ENCODE results near the gene PRDM11. TPM values are rescaled to one million over a fixed set of nuclear protein-coding genes. Genes with fewer than 3 reads are reported as not detected.

Gene PRDM11
- total RNA-seq, 2 experiments from 2014 or later: 4.5 to 8.4 TPM

DNA sequence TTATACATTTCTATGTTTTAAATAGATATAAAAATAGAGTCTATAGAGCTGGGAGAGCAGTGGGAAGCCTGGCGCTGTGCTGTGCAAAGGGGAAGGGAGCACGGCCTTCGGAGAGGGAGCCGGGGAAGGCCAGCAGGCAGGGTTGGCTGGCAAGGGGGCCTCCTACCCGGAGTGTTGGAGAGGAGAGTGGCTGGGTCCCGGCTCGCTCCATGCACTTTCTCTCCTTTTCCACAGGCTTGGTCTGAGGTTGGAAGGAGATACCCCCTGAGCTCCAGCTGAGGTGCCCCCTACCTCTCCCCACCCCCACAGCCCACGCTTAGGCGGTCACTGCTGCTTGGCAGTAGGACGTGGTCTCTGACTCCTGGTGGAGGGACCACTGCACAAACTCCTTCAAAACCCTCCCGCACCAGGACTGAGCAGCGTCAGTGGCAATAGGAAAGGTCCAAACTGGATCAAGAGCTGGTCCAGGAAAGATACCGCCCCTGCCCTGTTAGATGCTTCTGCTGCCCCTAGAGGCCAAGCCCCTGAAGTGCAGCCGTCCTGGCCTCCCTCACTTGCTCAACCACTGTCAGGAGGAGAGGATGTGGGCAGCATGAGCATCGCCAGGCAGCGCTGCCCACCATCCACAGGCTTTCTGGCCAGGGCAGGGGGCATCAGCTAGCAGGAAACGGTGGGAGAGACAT, 86.8 kb downstream of the PRDM11 start:
- Histone ChIP-seq H3K9me3 (ENCODE audit: low read length) (no peaks in the 10 kb centered on the region), H3K79me2 (ENCODE audit: insufficient read depth, low read depth, low read length) (no peaks in the 10 kb centered on the region), H2AFZ (ENCODE audit: low read length) (no peak overlapping the region), H4K20me1 (ENCODE audit: insufficient read depth, low read length) (no peaks in the 10 kb centered on the region), H3K4me3 (ENCODE audit: low read depth, low read length, poor library complexity, severe bottlenecking) (no peak overlapping the region), H3K9me2 (ENCODE audit: insufficient read depth, low read length) (no peaks in the 10 kb centered on the region), H3K27ac (ENCODE audit: low read depth, low read length, poor library complexity, severe bottlenecking) (no peak overlapping the region), H3K4me2 (ENCODE audit: low read length) (no peak overlapping the region), H3K36me3 (ENCODE audit: insufficient read depth, low read length) (no peaks in the 10 kb centered on the region), H3K4me1 (ENCODE audit: insufficient read depth, low read length, poor library complexity, severe bottlenecking) (no peaks in the 10 kb centered on the region)
- ChIA-PET POLR2A (no interaction called here), CTCF (ENCODE audit: unreplicated experiment) (no interaction called here)
- no TSS peak for BruUV-seq (replicated peaks)
- TF ChIP-seq CTCF (conservative IDR thresholded peaks at IDR 0.05; ENCODE audit: low read length): peak; percentile 79
- TF ChIP-seq EZH2phosphoT487 (IDR thresholded peaks at IDR 0.05; ENCODE audit: borderline replicate concordance, low read depth, low read length): no peak
- intact Hi-C loops (cut with micrococcal nuclease; ENCODE audit: unreplicated experiment): no loop called here
- peak; percentile 51 for DNase-seq (ENCODE audit: low spot score)

DNA sequence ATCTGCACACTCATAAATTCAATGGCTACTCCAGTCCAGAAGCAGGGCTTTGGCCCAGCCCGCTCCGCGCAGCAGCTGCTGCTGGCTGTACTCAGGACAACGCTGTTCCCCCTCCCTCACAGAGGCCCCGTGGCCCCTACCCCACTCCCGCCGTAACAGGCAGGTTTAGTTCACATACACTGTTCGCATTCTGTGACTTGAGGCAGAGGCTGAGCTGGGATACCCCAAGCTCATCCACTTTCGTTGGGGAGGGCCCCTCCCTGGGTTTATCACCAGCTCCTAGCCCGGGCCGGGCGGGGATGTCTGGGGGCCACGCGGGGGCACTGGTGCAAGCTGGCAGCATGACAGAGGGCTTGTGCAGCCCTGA, 87.3 kb downstream of the PRDM11 start:
- Histone ChIP-seq H3K4me2 (ENCODE audit: low read length) (no peak overlapping the region), H4K20me1 (ENCODE audit: insufficient read depth, low read length) (no peaks in the 10 kb centered on the region), H3K79me2 (ENCODE audit: insufficient read depth, low read depth, low read length) (no peaks in the 10 kb centered on the region), H3K9me3 (ENCODE audit: low read length) (no peaks in the 10 kb centered on the region), H2AFZ (ENCODE audit: low read length) (no peak overlapping the region), H3K36me3 (ENCODE audit: insufficient read depth, low read length) (no peaks in the 10 kb centered on the region), H3K27ac (ENCODE audit: low read depth, low read length, poor library complexity, severe bottlenecking) (no peak overlapping the region), H3K4me3 (ENCODE audit: low read depth, low read length, poor library complexity, severe bottlenecking) (no peak overlapping the region), H3K4me1 (ENCODE audit: insufficient read depth, low read length, poor library complexity, severe bottlenecking) (no peaks in the 10 kb centered on the region), H3K9me2 (ENCODE audit: insufficient read depth, low read length) (no peaks in the 10 kb centered on the region)
- POLR2A ChIA-PET: no interaction called here
- DNase-seq (ENCODE audit: low spot score): no peak
- intact Hi-C loops (cut with micrococcal nuclease; ENCODE audit: unreplicated experiment): no loop called here
- no TSS peak for BruUV-seq (replicated peaks)
- TF ChIP-seq EZH2phosphoT487 (IDR thresholded peaks at IDR 0.05; ENCODE audit: borderline replicate concordance, low read depth, low read length): no peak
- no peak for TF ChIP-seq CTCF (conservative IDR thresholded peaks at IDR 0.05; ENCODE audit: low read length)
- CTCF ChIA-PET (ENCODE audit: unreplicated experiment): no interaction called here

DNA sequence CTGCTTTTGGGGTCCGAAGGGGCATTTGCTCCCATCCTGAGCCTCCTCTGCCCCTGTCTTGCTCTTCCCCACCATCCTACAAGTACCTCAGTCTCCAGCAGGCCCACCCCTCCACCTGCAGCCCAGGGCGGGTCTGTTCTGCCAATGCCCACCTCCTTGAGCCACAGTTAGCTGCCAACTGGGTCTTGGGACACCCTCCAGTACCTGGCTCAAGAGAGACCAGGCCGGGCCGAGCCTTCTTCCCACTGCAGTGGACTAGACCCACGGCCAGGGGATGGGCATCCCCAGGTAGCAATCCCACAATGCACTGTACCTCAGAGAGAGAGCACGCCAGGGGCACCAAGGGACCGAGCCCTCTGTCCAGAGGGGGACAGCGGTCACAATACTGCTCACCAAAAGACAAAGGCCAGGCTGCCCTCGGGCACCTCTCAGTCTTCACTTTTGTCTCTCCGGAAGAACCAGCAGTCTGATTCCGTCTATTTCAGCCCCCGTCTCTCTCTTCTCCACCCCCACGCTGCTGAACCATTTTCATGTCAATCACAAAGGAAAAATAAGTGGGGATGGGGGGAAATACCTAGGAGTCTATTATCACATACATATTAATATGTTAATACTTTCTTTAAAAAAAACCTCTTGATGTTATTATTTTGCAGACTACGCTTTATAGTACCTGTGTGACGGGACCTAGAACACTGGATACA, 88.0 kb downstream of the PRDM11 start:
- H2AFZ ChIP-seq (ENCODE audit: low read length): no peak overlapping the region
- H3K4me3 ChIP-seq (ENCODE audit: low read depth, low read length, poor library complexity, severe bottlenecking): no peak overlapping the region
- TF ChIP-seq CTCF (conservative IDR thresholded peaks at IDR 0.05; ENCODE audit: low read length) (no peak), EZH2phosphoT487 (IDR thresholded peaks at IDR 0.05; ENCODE audit: borderline replicate concordance, low read depth, low read length) (no peak)
- CTCF ChIA-PET (ENCODE audit: unreplicated experiment): no interaction called here
- intact Hi-C loops (cut with micrococcal nuclease; ENCODE audit: unreplicated experiment): no loop called here
- no peaks in the 10 kb centered on the region for H3K4me1 ChIP-seq (ENCODE audit: insufficient read depth, low read length, poor library complexity, severe bottlenecking)
- H3K9me3 ChIP-seq (ENCODE audit: low read length): no peaks in the 10 kb centered on the region
- H3K4me2 ChIP-seq (ENCODE audit: low read length): no peak overlapping the region
- H3K79me2 ChIP-seq (ENCODE audit: insufficient read depth, low read depth, low read length): no peaks in the 10 kb centered on the region
- H3K36me3 ChIP-seq (ENCODE audit: insufficient read depth, low read length): no peaks in the 10 kb centered on the region
- H4K20me1 ChIP-seq (ENCODE audit: insufficient read depth, low read length): no peaks in the 10 kb centered on the region
- no peak overlapping the region for H3K27ac ChIP-seq (ENCODE audit: low read depth, low read length, poor library complexity, severe bottlenecking)
- POLR2A ChIA-PET: no interaction called here
- DNase-seq (ENCODE audit: low spot score): no peak
- BruUV-seq (replicated peaks): no TSS peak
- no peaks in the 10 kb centered on the region for H3K9me2 ChIP-seq (ENCODE audit: insufficient read depth, low read length)

Data from OCI-LY7 (cell line).